ENCODE data around the gene MYO3B. TPM values are rescaled to one million over a fixed set of nuclear protein-coding genes. Genes with fewer than 3 reads are reported as not detected.

MYO3B gene
- total and polyA plus RNA-seq, 8 donors, result 1.3 to 4.1 (median 2.6) TPM; not detected in 1

DNA sequence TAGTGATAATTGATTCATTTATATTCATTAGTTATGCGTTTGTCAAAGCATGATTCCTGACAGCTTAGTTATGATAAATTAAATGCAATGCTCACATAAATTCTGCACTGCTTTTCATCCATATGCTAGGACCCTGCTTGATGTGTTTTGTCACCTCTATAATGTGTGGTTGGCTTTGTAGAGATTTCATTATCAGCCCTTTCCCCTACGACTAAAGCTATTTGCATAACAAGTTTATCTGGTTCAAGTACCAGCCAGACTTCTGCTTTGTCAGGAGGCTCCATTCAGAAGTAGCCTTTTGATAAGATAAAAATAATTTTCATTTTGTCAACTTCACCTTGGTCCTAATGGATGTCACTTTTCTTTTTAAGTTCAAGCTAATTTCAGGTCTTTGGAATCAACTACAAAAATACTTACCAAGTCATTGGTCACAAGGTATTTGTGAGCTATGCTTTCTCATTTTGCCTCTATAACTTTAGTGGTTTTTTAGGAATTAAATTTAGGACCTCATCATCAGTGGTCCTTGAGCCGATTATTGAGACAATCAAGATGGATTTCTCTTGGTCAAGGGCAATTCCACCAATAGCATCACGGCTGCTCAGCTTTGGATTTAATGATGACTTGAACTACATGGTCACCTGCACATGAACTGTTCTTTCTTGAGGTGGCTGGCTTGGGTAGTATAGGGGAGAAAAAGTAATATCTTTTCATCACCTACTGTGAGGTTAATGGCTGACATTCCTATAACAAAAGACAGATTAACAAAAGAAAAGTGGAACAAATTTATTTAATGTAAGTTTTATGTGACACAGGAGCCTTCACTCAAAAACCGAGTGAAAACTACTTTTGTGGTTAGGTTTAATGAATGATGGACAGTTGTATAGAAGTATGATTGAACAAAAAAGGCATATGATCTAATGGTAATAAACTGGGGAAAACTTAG lies 162.1 kb downstream of the MYO3B start:
- Histone ChIP-seq H3K27ac (no peak overlapping the region), H3K36me3 (no peaks in the 10 kb centered on the region), H3K4me3 (no peak overlapping the region), H3K4me1 (no peaks in the 10 kb centered on the region), H3K9me3 (no peaks in the 10 kb centered on the region), H3K27me3 (no peaks in the 10 kb centered on the region)
- DNase-seq (no peak), ATAC-seq (no peak)
- intact Hi-C loops (cut with DNase I), result no loop called here
- TF ChIP-seq, protein P1, sequence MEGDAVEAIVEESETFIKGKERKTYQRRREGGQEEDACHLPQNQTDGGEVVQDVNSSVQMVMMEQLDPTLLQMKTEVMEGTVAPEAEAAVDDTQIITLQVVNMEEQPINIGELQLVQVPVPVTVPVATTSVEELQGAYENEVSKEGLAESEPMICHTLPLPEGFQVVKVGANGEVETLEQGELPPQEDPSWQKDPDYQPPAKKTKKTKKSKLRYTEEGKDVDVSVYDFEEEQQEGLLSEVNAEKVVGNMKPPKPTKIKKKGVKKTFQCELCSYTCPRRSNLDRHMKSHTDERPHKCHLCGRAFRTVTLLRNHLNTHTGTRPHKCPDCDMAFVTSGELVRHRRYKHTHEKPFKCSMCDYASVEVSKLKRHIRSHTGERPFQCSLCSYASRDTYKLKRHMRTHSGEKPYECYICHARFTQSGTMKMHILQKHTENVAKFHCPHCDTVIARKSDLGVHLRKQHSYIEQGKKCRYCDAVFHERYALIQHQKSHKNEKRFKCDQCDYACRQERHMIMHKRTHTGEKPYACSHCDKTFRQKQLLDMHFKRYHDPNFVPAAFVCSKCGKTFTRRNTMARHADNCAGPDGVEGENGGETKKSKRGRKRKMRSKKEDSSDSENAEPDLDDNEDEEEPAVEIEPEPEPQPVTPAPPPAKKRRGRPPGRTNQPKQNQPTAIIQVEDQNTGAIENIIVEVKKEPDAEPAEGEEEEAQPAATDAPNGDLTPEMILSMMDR (IDR thresholded peaks at IDR 0.05), result no peak

DNA sequence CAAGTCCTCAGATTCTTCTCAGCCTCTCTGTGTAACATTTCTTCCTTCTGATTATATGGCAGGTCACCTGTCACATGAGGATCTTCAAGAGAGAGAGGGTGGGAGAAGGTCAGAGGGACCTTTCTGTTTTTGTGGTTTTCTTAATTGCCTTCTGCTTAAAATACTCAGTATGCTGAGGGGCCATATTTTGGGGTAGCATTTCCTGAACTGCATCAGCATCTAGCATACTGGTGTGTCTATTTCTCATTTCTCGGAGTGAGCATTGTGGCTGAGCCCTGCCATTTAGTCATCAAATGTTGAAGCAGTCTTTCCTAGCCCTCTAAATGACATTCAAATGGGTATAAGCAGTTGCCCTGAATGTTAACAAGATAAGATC lies 162.7 kb downstream of the MYO3B start:
- Histone ChIP-seq H3K36me3 (no peaks in the 10 kb centered on the region), H3K27ac (no peak overlapping the region), H3K4me1 (no peaks in the 10 kb centered on the region), H3K4me3 (no peak overlapping the region), H3K9me3 (no peaks in the 10 kb centered on the region), H3K27me3 (no peaks in the 10 kb centered on the region)
- DNase-seq (no peak), ATAC-seq (no peak)
- intact Hi-C loops (cut with DNase I), result no loop called here
- TF ChIP-seq, protein P1 (IDR thresholded peaks at IDR 0.05), result no peak

DNA sequence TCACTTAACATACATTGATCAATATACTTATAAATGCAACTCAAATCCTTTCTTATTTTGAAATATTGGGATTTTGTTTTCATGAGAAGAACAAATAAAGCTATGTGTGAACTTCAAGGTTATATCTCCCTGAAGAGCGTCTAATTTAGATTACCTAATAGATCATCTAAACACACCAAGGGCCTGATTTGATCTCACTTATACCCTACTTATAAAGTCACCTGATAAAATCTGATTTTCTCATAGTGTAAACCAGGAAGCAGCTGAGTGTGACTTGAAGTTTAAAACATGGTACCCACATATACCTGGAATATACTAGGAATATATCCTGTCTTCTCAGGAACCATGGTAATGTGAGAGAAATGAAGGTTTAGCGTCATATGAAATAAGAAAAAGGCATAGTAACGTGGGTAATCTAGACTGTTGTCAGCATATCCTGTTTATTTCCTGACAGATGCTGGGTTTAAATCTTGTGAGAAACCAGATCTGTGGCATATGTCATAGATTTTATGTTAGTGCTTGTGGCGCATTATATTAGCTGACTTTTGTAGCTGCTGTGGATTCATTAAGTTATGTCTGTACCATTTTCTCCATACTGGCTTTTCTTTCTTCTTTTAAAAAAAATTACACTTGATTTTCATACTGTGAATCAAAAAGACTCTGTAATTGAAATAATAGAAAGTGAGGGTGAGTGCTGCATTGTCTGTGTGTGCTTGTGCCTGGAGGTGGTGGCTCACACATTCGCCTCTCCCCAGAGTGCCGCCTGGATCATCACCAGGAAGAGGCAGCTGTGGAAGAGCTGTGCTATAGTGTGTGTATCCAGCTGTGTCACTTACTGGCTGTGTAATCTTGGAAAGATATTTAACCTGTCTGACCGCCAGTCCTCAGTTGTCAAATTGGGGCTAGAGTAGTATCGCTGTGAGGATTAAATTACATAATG lies 164.0 kb downstream of the MYO3B start:
- intact Hi-C loops (cut with DNase I), result no loop called here
- DNase-seq, result no peak
- TF ChIP-seq, protein P1 (IDR thresholded peaks at IDR 0.05), result no peak
- Histone ChIP-seq H3K27ac (no peak overlapping the region), H3K27me3 (no peaks in the 10 kb centered on the region), H3K36me3 (no peaks in the 10 kb centered on the region), H3K4me3 (no peak overlapping the region), H3K4me1 (no peaks in the 10 kb centered on the region), H3K9me3 (no peaks in the 10 kb centered on the region)
- ATAC-seq, result no peak

DNA sequence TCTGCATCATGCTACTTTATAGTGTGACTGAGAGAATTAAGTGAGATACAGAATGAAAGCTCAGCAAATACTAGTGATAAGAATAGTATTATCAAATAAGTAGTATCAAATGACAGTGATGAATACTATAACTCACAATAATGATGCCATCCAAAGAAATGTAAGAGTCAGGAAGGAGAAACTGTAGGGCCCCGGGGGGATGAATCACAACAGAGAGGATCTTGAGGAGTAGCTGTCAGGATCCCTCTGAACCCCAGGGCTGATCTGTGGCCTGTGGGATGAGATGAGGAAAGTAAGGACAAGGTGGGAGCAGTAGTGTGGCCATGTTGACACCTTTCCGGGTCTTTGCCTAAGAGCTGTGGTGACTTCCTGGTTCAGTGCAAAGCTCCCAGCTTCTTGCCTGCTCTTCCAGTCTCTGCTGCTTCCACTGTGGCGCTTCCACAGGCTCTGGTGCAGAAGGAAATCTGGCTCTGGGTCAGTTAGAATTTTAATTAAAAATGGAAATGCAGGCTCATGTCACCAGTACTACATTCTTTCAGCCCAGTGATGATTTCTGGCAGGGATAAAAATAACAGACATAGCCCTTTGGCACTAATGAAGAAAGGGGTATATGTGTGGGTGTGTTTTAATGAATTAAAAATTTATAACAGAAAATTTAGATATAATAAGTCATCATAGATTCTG lies 166.9 kb downstream of the MYO3B start:
- Histone ChIP-seq H3K4me1 (no peaks in the 10 kb centered on the region), H3K27me3 (no peaks in the 10 kb centered on the region), H3K27ac (no peak overlapping the region), H3K4me3 (no peak overlapping the region), H3K9me3 (no peaks in the 10 kb centered on the region), H3K36me3 (no peaks in the 10 kb centered on the region)
- intact Hi-C loops (cut with DNase I), result no loop called here
- TF ChIP-seq, protein P1 (IDR thresholded peaks at IDR 0.05), result no peak
- ATAC-seq (no peak), DNase-seq (no peak)

Measured in left lung (tissue), 10 donors.